B cell (primary cell): ENCODE data around the gene GJC1. TPM values are rescaled to one million over a fixed set of nuclear protein-coding genes. Genes with fewer than 3 reads are reported as not detected.

ENCODE experiments used
- ATAC-seq: fragments of 200-7000 bp; cut with Tn5 transposase; one replicate; pipeline ENCODE4 v1.10.0; 2021; ENCODE audit warnings: low read depth, mild to moderate bottlenecking, moderate number of reproducible peaks, moderate library complexity
- CTCF ChIA-PET: fragments of 350-600 bp; sonication (Branson Sonifier 250); formaldehyde crosslinking; loops from one replicate; lab custom pipeline; 2021; ENCODE audit warnings: antibody characterized with exemption, inconsistent platforms; lab: Charles Lee
- POLR2A ChIA-PET: fragments of 350-600 bp; sonication (Branson Sonifier 250); formaldehyde crosslinking; loops from one replicate; lab custom pipeline; 2021; ENCODE audit warnings: antibody characterized with exemption; lab: Charles Lee
- DNase-seq: peaks from one replicate; pipeline ENCODE4 v3.0.0; 2013
- H2AFZ ChIP-seq: 2 replicates; pipeline ENCODE4 v1.6.1; 2012; ENCODE audit warnings: mild to moderate bottlenecking, low read depth, low read length; ENCODE audit not compliant: insufficient read depth, poor library complexity, severe bottlenecking
- H3K27ac ChIP-seq, 2 donors: 1 replicate in 1 of 2; 2 replicates in 1 of 2; pipeline ENCODE4 v1.5.1; 2012 to 2013; ENCODE audit warnings: low read length in 2 of 2, mild to moderate bottlenecking in 2 of 2, moderate library complexity in 1 of 2
- H3K27me3 ChIP-seq, 4 experiments: fragments of 200-600 bp in 1 of 4; sonication (generic) in 1 of 4; replicated peaks in 1 of 4; 1 replicate in 2 of 4; 2 replicates in 2 of 4; pipeline versions ENCODE4 v1.6.1 to v1.7.0; 2013 to 2016; ENCODE audit warnings: low read length in 3 of 4, mild to moderate bottlenecking in 2 of 4, mixed read lengths in 1 of 4, moderate library complexity in 1 of 4; ENCODE audit not compliant: insufficient read depth in 4 of 4, control insufficient read depth in 3 of 4; ENCODE audit errors: control extremely low read depth in 1 of 4
- H3K36me3 ChIP-seq, 2 experiments: replicated peaks in 1 of 2; 1 replicate in 1 of 2; 2 replicates in 1 of 2; pipeline versions ENCODE4 v1.6.1 to v1.7.1; 2013; ENCODE audit warnings: low read length in 1 of 2; ENCODE audit not compliant: insufficient read depth in 2 of 2, control insufficient read depth in 1 of 2; ENCODE audit errors: control extremely low read depth in 1 of 2, extremely low read depth in 1 of 2
- H3K4me1 ChIP-seq, 2 donors: fragments of 200-600 bp in 1 of 2; sonication (generic) in 1 of 2; 1 replicate in 1 of 2; 2 replicates in 1 of 2; pipeline versions ENCODE4 v1.5.1 to v1.6.1; 2013 to 2017; ENCODE audit warnings: low read length in 2 of 2; ENCODE audit not compliant: control insufficient read depth in 2 of 2, insufficient read depth in 2 of 2
- H3K4me2 ChIP-seq: replicated peaks from 2 replicates; pipeline ENCODE3; 2012; ENCODE audit warnings: mild to moderate bottlenecking, low read depth, low read length; ENCODE audit not compliant: poor library complexity, severe bottlenecking
- H3K4me3 ChIP-seq, 5 experiments: fragments of 200-600 bp in 1 of 5; sonication (generic) in 1 of 5; 1 replicate in 3 of 5; 2 replicates in 2 of 5; pipeline versions ENCODE4 v1.5.1 to v1.7.0; 2011 to 2016; ENCODE audit warnings: low read length in 4 of 5, mild to moderate bottlenecking in 4 of 5, low read depth in 2 of 5, control low read depth in 1 of 5, moderate library complexity in 1 of 5; ENCODE audit not compliant: insufficient read depth in 1 of 5; ENCODE audit errors: control extremely low read depth in 1 of 5, extremely low read depth in 1 of 5
- H3K79me2 ChIP-seq: fragments of 200-600 bp; sonication (generic); one replicate; pipeline ENCODE4 v1.6.0; 2016; ENCODE audit warnings: low read length; ENCODE audit not compliant: control insufficient read depth, insufficient read depth
- H3K9ac ChIP-seq: fragments of 200-600 bp; sonication (generic); 2 replicates; pipeline ENCODE4 v1.6.1; 2017; ENCODE audit warnings: mild to moderate bottlenecking, low read length, moderate library complexity
- H3K9me3 ChIP-seq, 3 donors: one replicate each; pipeline versions ENCODE4 v1.6.1 to v1.7.1; 2013; ENCODE audit warnings: low read length in 2 of 3; ENCODE audit not compliant: control insufficient read depth in 2 of 3, insufficient read depth in 1 of 3; ENCODE audit errors: control extremely low read depth in 1 of 3
- H4K20me1 ChIP-seq: 2 replicates; pipeline ENCODE4 v1.6.0; 2012; ENCODE audit warnings: mild to moderate bottlenecking, low read length; ENCODE audit not compliant: insufficient read depth, control insufficient read depth, poor library complexity, severe bottlenecking
- H3K27ac Mint-ChIP-seq: one replicate; pipeline ENCODE4 v1.8.0; 2021; ENCODE audit warnings: mixed read lengths
- H3K27me3 Mint-ChIP-seq: one replicate; pipeline ENCODE4 v1.8.0; 2021; ENCODE audit warnings: mixed read lengths
- H3K4me1 Mint-ChIP-seq: one replicate; pipeline ENCODE4 v1.8.0; 2021; ENCODE audit warnings: mixed read lengths
- H3K4me3 Mint-ChIP-seq: one replicate; pipeline ENCODE4 v1.8.0; 2021; ENCODE audit warnings: mixed read lengths
- H3K9me3 Mint-ChIP-seq: one replicate; pipeline ENCODE4 v1.8.0; 2022; ENCODE audit warnings: mixed read lengths; ENCODE audit not compliant: insufficient read depth
- CTCF ChIP-seq: fragments of 200-600 bp; IDR thresholded peaks from one replicate; pipeline ENCODE4 v1.8.0; 2022; ENCODE audit warnings: antibody characterized with exemption, mild to moderate bottlenecking
- EZH2 ChIP-seq: IDR thresholded peaks from 2 replicates; pipeline ENCODE4 v1.6.1; 2012; ENCODE audit warnings: borderline replicate concordance, low read depth, mild to moderate bottlenecking, moderate library complexity, low read length; ENCODE audit not compliant: insufficient read depth, poor library complexity, severe bottlenecking
- WGBS: methylation state at CpG from one replicate; pipeline ENCODE4 v1.1.5; 2013; ENCODE audit warnings: missing lambda C conversion rate; ENCODE audit not compliant: insufficient coverage; 5-methylcytosine and 5-hydroxymethylcytosine counted together
- intact Hi-C: fragments of 100-400 bp; cut with micrococcal nuclease; formaldehyde crosslinking; loops from one replicate; pipeline ENCODE4 v1.10.0; 2022
- polyA plus RNA-seq: library from polyadenylated mRNA; depleted of rRNA; stranded (reverse); fragments of >200 nt; gene quantifications from 2 replicates; pipeline ENCODE4 v1.2.3, GENCODE V29; 2012
- total RNA-seq, 2 donors: library from RNA; stranded (reverse); fragments of 120-200 nt in 1 of 2; gene quantifications; 1 replicate in 1 of 2; 2 replicates in 1 of 2; pipeline versions ENCODE4 v1.2.3 to v1.2.4, GENCODE V29; 2013 to 2022

Gene GJC1
- total and polyA plus RNA-seq, 2 donors (not counting 1 experiment from before 2014, with no cell fraction given) = not detected

- WGBS = 5% methylated on average over 57 of the region's 58 CpGs
Measured at GRCh38 chr17:44830359-44831288, 537 bp upstream of the GJC1 start.

More at GRCh38 chr17:44830359-44831288, 537 bp upstream of the GJC1 start:
- H3K9me3 ChIP-seq = no peaks in the 10 kb centered on the region
- DNase-seq (peak; percentile 56), ATAC-seq (peak; percentile 28)
- Mint-ChIP-seq H3K9me3 (no peaks in the 10 kb centered on the region), H3K27me3 (peaks cover 52% of the 10 kb centered on the region), H3K27ac (no peak overlapping the region), H3K4me3 (peak overlapping the region; percentile 84), H3K4me1 (peaks cover 14% of the 10 kb centered on the region)
- H3K79me2 ChIP-seq = no peaks in the 10 kb centered on the region
- H3K4me1 ChIP-seq = peaks cover 11 to 18% of the 10 kb centered on the region in 2 donors
- TF ChIP-seq CTCF (no peak), EZH2 (peak; percentile 78)
- H3K36me3 ChIP-seq = no peaks in the 10 kb centered on the region
- no peaks in the 10 kb centered on the region for H4K20me1 ChIP-seq
- ChIA-PET CTCF (no interaction called here), POLR2A (no interaction called here)
- peak overlapping the region; percentile 62 for H3K9ac ChIP-seq
- H3K27me3 ChIP-seq = peaks cover 0 to 45% (median 28%) of the 10 kb centered on the region in 4 experiments
- H2AFZ ChIP-seq = peak overlapping the region; percentile 56
- no peak overlapping the region for H3K27ac ChIP-seq
- H3K4me2 ChIP-seq = peak overlapping the region; percentile 94
- intact Hi-C loops = no loop called here
- peak overlapping the region; percentile 2 to 70 (median 26) for H3K4me3 ChIP-seq
